Fibroblast of villous mesenchyme (primary cell): ENCODE measurements around the gene RALB. TPM values are rescaled to one million over a fixed set of nuclear protein-coding genes. Genes with fewer than 3 reads are reported as not detected.

Experiments
- DNase-seq: peaks from one replicate; pipeline ENCODE4 v3.0.0-alpha.2; 2010; ENCODE audit warnings: low read depth
- H3K4me3 ChIP-seq: 2 replicates; pipeline ENCODE4 v1.5.1; 2011; ENCODE audit warnings: low read depth, mild to moderate bottlenecking, low read length
- total RNA-seq: library from RNA; depleted of rRNA; stranded (reverse); fragments of >200 nt; gene quantifications from 2 replicates; pipeline ENCODE4 v1.2.3, GENCODE V29; 2012
- TF ChIP-seq, protein P1 (sequence below): IDR thresholded peaks from 2 replicates; pipeline ENCODE4 v1.5.1; 2012; ENCODE audit warnings: low read depth, mild to moderate bottlenecking, low read length; ENCODE audit not compliant: insufficient read depth

Gene RALB
- total RNA-seq, 1 donor = 66.9 TPM

DNA sequence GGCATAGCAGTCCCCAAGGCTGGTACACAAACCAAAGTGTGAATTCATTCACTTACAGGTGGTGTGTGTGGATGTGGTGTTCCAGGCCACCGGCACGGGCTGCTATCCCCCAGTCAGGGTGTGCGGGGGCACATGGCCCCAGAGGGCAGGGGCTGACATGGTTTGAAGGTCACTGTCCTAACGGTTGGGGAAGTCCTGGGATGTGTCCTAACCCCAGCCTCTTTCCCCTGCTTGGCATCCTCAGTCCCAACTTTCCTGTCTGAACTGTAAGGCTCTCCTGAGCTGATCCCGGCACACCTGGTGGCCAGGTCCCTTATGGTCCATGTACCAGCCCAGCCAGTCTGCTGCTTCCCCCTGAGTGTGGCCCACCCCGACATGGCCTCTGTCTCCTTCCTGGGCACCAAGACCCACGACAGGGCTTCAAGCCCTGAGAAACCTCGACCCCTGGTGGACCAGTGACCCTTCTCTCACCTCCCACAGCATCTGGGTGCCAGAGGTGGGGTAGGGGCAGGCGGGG lies 27.0 kb upstream of the RALB start:
- DNase-seq = no peak
- no peak overlapping the region for H3K4me3 ChIP-seq
- TF ChIP-seq, protein P1, sequence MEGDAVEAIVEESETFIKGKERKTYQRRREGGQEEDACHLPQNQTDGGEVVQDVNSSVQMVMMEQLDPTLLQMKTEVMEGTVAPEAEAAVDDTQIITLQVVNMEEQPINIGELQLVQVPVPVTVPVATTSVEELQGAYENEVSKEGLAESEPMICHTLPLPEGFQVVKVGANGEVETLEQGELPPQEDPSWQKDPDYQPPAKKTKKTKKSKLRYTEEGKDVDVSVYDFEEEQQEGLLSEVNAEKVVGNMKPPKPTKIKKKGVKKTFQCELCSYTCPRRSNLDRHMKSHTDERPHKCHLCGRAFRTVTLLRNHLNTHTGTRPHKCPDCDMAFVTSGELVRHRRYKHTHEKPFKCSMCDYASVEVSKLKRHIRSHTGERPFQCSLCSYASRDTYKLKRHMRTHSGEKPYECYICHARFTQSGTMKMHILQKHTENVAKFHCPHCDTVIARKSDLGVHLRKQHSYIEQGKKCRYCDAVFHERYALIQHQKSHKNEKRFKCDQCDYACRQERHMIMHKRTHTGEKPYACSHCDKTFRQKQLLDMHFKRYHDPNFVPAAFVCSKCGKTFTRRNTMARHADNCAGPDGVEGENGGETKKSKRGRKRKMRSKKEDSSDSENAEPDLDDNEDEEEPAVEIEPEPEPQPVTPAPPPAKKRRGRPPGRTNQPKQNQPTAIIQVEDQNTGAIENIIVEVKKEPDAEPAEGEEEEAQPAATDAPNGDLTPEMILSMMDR = no peak

- TF ChIP-seq, protein P1 = no peak
- H3K4me3 ChIP-seq = no peak overlapping the region
- no peak for DNase-seq
Measured at GRCh38 chr2:120226316-120226715, 26.3 kb upstream of the RALB start.

DNA sequence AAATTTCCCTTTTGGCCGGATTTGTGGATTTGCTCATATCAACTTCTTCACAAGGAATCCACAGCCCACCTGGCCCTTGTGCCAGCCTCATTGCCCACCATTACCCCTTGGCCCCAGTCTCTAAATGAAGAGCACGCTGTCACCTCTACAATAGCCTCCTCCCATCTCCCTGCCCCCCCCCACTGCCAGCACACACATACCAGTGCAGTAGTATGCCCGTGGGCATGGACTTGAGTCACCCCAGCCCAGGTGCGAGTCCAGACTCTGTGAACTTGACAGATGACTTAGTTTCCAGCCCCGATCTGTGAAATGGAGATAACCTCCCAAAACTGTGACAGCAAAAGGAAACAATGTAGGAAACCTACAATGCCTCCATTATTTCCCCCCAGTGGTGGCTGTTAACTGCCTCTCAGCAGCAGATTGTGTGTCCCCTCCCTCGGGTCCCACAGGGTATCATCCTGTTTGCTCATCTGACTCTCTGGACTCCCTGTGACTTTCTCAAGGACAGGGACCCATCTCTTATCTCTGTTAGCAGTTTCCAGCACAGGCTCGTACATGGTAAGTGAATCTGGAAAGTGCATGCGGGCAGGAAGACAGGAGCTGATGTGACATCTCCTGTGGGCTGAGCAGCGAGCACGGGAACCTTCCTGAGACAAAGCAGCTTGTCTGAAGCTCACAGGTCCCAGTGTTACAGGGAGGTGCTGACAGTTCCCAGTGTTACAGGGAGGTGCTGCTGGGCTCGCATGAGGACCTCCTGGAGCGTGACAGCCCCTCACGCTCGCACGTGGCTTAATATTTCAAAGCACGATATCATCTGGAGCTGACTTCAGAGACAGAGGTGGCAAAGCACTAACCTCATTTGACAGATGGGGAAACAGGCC lies 25.3 kb upstream of the RALB start:
- no peak overlapping the region for H3K4me3 ChIP-seq
- TF ChIP-seq, protein P1 = no peak
- DNase-seq = no peak

DNA sequence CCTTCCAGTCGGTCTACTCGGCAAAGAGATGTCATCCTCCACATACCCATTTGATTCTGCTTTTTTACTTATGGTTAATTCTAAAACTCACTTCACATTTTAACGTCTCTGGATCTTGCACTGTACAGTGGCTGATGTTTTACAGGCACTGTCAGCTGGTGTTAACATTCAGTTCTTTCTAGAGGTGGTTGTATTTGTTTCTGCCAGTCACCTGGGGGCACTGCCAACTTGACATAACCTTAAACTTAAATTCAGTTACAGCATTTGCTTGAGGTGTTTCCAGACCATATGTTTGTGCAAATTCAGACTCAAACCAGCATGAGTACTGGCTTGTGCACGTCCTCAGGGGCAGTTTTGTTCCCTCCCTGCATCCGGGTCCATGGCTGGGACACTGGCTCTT lies 24.1 kb upstream of the RALB start:
- H3K4me3 ChIP-seq = no peak overlapping the region
- no peak for DNase-seq
- TF ChIP-seq, protein P1 = no peak

DNA sequence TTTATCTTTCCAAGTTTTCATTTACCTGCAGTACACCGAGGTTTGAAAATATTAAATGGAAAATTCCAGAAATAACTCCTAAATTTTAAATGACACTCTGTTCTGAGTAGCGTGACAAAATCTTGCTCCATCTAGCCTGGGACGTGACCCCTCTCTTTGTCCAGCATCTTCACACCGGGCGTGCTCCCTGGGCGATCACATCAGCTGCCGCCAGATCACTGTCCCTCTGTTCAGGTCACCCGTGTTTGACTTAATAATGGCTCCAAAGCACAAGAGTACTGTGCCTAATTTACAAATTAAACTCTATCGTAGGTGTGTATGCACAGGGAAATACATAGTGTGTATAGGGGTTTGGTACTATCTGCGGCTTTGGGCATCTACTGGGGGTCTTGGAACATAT lies 23.3 kb upstream of the RALB start:
- TF ChIP-seq, protein P1 = no peak
- no peak overlapping the region for H3K4me3 ChIP-seq
- no peak for DNase-seq

- TF ChIP-seq, protein P1 = no peak
- H3K4me3 ChIP-seq = no peak overlapping the region
- DNase-seq = no peak
Measured at GRCh38 chr2:120230515-120231471, 21.9 kb upstream of the RALB start.
